ENCODE results near the gene SLC6A7.

Gene SLC6A7

GRCh38 chr5:150196514-150196913 lies 6.7 kb downstream of the SLC6A7 start:
- DNase-seq = no peak

- no peak for DNase-seq
These were observed 7.1 kb downstream of the SLC6A7 start for GRCh38 chr5:150196986-150197385.

DNA sequence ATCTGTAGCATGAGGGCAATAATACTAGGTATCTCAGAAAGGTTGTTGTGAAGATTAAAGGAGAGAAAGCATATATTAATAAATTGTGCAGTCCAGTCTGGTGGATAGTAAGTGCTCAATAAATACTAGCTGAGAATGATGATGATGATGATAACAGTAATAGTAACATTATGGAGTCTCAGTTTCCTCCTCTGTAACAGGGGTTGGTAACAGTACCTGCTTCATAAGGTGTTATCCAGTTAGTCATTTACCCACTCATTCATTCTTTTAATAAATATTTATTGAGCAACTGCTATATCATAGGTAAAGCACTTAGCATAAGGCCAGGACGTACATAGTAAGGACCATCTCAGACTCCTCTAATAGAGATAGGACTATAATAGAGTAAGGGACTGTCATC lies 7.6 kb downstream of the SLC6A7 start:
- no peak for DNase-seq

DNA sequence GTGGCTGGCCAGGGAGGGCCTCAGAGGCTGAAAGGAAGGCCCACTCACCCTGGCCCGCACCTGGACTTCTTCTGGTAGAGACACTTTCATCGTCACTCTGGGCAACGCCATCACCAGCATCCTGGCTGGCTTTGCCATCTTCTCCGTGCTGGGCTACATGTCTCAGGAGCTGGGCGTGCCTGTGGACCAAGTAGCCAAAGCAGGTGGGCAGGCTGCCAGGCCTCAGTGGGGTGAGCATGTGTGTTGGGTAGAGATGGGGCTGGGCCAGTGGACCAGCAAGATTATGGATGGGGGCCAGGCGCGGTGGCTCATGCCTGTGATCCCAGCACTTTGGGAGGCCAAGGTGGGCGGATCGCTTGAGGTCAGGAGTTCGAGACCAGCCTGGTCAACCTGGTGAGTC lies 12.6 kb downstream of the SLC6A7 start:
- DNase-seq = no peak

- DNase-seq = no peak
These were observed 14.1 kb downstream of the SLC6A7 start for GRCh38 chr5:150203832-150204589.

- DNase-seq = no peak
These were observed 14.7 kb downstream of the SLC6A7 start for GRCh38 chr5:150204590-150204960.

GRCh38 chr5:150206098-150206778 lies 16.4 kb downstream of the SLC6A7 start:
- no peak for DNase-seq

DNA sequence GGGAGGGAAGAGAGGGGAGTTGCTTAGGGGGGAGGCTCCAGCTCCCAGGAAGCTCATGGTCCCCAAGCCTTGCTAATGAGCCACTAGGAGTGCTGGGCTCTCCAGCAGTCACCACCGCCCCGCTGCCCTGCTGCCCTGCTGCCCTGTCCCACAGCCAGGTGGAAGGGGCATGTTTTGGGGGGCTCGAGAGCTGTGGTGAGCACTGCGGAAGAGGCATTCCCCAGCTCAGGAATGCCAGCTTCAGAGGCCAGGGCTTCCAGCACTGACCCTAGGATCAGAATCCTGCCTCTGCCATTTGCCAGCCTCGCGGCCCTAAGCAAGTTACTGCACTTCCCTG lies 16.9 kb downstream of the SLC6A7 start:
- DNase-seq = no peak

DNA sequence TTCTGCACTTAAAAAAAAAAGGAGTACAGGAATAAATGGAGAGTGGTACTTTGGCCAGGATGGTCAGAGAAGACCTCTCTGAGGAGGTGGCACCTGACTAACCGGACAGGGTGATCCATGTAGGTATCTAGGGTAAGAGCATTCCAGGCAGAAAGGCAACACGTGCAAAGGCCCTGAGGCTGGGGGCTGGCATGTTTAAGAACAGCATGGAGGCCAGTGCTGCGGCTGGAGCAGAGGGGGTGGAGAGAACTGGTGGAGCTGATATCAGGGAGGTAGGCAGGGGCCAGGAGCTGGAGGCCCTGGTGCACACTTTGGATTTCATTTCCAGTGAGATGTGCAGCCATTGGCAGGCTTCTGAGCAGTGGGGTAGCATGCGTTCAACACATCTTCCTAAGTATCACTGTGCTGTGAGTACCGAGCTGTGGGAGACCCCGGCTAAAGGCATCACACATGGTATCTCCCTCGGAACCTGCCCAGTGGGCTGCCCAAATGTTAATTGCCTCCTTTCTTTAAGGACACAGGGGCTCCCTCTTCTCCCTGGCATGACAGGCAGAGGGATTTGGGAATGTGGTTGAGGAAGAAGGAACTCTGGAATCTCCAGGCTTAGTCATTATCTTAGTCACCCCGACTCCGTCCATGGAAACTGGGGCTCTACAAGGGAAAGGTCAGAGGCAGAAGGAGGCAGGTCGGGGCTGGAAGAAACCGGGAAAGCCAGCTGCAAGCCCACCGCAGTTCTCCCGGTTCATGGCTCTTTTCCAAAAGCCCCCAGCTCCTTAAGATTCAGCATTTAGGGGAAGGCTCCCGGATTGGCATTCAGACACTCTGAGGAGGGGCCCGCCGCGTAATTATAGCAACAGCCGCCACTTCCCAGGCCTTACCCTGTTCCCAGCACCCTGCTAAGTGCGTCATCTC lies 18.6 kb downstream of the SLC6A7 start:
- no peak for DNase-seq

- DNase-seq = no peak
These were observed 19.3 kb downstream of the SLC6A7 start for GRCh38 chr5:150209099-150209635.

GRCh38 chr5:150210644-150211043 lies 20.8 kb downstream of the SLC6A7 start:
- DNase-seq = no peak

DNA sequence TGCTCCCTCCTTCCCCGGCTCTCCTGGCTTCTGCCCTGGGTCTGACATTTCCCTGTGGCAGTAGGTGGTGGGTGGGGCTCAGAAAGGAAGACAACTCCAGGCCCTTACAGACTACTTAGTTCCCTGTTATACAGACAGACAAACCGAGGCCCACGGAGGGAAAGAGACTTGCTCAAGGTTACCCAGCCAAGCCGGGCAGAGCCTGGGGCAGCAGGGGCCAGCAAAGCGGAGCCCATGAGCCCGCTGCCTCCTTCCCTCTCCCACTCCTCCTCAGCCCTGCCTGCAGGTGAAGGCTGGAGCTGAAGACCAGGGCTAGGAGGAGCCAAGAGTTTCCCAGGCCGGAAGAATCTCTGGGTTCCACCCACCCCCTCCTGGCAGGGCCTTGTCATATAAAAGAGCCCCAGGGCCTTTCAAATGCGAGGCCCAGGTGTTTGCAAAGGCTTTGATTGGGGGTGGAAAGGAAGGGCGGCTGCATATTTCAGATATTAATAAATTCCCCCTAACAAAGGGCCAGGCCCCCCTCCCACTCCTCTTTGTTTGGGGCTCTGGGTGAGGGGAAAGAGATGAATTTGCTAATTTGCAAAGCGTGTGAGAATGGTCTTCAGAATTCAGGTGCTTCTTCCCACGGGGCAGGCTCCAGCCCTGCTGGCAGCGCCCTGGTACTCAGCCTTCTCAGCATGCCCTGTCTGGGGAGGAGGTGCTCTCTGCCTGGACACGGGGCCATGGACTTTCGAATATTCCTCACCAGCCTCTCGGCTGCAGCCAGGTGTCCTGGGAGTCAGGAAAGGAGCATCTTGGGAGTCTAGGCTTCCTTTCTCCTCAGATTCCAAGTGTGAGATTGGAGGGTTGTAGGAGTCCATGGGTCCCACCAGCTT lies 21.5 kb downstream of the SLC6A7 start:
- DNase-seq = no peak

GRCh38 chr5:150213530-150213929 lies 23.7 kb downstream of the SLC6A7 start:
- DNase-seq = no peak

DNA sequence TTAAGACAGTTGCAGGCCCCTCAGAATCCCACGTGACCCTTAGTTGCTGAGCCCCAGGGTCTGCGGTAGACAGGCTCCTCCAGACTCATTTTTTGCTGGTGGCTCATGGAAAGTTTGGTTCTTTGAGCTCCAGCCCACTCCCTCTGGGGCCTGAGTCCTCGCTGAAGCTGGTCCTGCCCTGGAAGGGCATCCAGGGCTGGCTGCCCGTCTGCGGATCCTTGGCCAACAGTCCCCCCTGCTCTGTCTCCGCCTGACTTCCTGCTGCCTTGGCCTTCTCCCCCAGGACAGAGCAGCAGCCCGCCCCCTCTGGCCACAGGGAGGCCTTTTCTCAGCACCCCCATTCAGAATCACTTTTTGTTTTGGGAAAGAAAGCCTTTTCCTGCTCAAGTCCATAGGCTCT lies 24.4 kb downstream of the SLC6A7 start:
- no peak for DNase-seq

GRCh38 chr5:150215979-150216944 lies 26.4 kb downstream of the SLC6A7 start:
- no peak for DNase-seq

- no peak for DNase-seq
These were observed 27.2 kb downstream of the SLC6A7 start for GRCh38 chr5:150217038-150217437.

GRCh38 chr5:150217873-150218692 lies 28.2 kb downstream of the SLC6A7 start:
- peak; percentile 84 for DNase-seq

DNA sequence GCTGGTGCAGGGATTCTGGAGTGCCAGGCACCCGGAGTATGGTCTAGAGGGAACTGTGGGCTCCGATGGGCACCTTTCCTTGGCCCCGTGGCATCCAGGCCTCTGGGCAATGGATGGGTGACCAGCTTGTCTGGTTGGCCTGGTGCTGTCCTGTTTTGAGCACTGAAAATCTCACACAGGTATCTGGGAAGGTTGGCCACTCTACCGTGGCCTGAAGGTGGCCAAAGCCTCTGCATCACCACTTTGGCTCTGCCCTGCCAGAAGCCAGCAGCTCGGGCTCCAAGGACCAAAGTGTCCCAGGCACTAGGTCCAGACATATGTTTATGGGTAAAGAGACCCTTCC lies 28.8 kb downstream of the SLC6A7 start:
- DNase-seq = no peak

- DNase-seq = no peak
These were observed 29.3 kb downstream of the SLC6A7 start for GRCh38 chr5:150219142-150219541.

GRCh38 chr5:150219861-150220260 lies 30.0 kb downstream of the SLC6A7 start:
- DNase-seq = no peak
